HEK293 (cell line): ENCODE data around the gene COL9A3.
"Not testable (repeated sequence)": the region's sequence is repeated elsewhere in the genome, so short reads cannot be mapped to it uniquely, and the experiment has no call there.

Source experiments
- CTCF ChIA-PET: fragments of 350-600 bp; formaldehyde crosslinking; extraction: SDS; loops from one replicate; lab custom pipeline; 2021; ENCODE audit warnings: antibody characterized with exemption; lab: Yijun Ruan, JAX
- POLR2A ChIA-PET: fragments of 300-600 bp; formaldehyde crosslinking; extraction: SDS; loops from one replicate; lab custom pipeline; 2020; ENCODE audit warnings: antibody characterized with exemption, inconsistent platforms; lab: Yijun Ruan, JAX
- H3K27ac ChIP-seq: fragments of 200-500 bp; sonication (Bioruptor generic); 2 replicates; pipeline ENCODE4 v1.5.1; 2014; ENCODE audit warnings: low read depth, low read length, control low read depth, inconsistent platforms; ENCODE audit errors: extremely low read depth
- H3K36me3 ChIP-seq, 2 experiments: fragments of 200-500 bp in 1 of 2; sonication (Bioruptor generic) in 1 of 2; 1 replicate in 1 of 2; 2 replicates in 1 of 2; pipeline ENCODE4 v1.5.1; 2014 to 2017; ENCODE audit warnings: inconsistent platforms in 2 of 2, low read length in 2 of 2; ENCODE audit not compliant: control insufficient read depth in 2 of 2, insufficient read depth in 1 of 2
- H3K4me1 ChIP-seq: fragments of 200-500 bp; sonication (Bioruptor generic); 2 replicates; pipeline ENCODE4 v1.5.1; 2014; ENCODE audit warnings: mild to moderate bottlenecking, low read length, inconsistent platforms; ENCODE audit not compliant: control insufficient read depth, insufficient read depth
- H3K4me3 ChIP-seq: 2 replicates; pipeline ENCODE4 v1.5.1; 2011; ENCODE audit warnings: low read depth, mild to moderate bottlenecking, control low read depth, low read length, moderate library complexity
- H3K9me3 ChIP-seq: fragments of 200-500 bp; sonication (Bioruptor generic); 2 replicates; pipeline ENCODE4 v1.5.1; 2014; ENCODE audit warnings: low read depth, low read length, inconsistent platforms; ENCODE audit not compliant: control insufficient read depth, insufficient read depth
- ZBTB1 ChIP-seq: fragments of 450-650 bp; formaldehyde crosslinking; IDR thresholded peaks from 2 replicates; pipeline ENCODE4 v1.5.1; 2016; ENCODE audit warnings: missing biosample characterization, missing genetic modification characterization
- ZBTB6 ChIP-seq: fragments of 450-650 bp; formaldehyde crosslinking; IDR thresholded peaks from 2 replicates; pipeline ENCODE4 v1.5.1; 2017; ENCODE audit warnings: missing biosample characterization, missing genetic modification characterization
- ZNF121 ChIP-seq: fragments of 450-650 bp; formaldehyde crosslinking; IDR thresholded peaks from 2 replicates; pipeline ENCODE4 v1.5.1; 2016; ENCODE audit warnings: missing biosample characterization, missing genetic modification characterization
- ZNF132 ChIP-seq: fragments of 450-650 bp; formaldehyde crosslinking; IDR thresholded peaks from 2 replicates; pipeline ENCODE4 v1.5.1; 2017; ENCODE audit warnings: missing biosample characterization, missing genetic modification characterization, borderline replicate concordance
- ZNF211 ChIP-seq: fragments of 450-650 bp; formaldehyde crosslinking; IDR thresholded peaks from 2 replicates; pipeline ENCODE4 v1.5.1; 2016; ENCODE audit warnings: low read depth, missing biosample characterization, missing genetic modification characterization
- ZNF248 ChIP-seq: fragments of 450-650 bp; formaldehyde crosslinking; IDR thresholded peaks from 2 replicates; pipeline ENCODE4 v1.5.1; 2017; ENCODE audit warnings: missing biosample characterization, missing genetic modification characterization
- ZNF280D ChIP-seq: fragments of 450-650 bp; formaldehyde crosslinking; IDR thresholded peaks from 2 replicates; pipeline ENCODE4 v1.5.1; 2016; ENCODE audit warnings: missing biosample characterization, missing genetic modification characterization
- ZNF350 ChIP-seq: fragments of 450-650 bp; formaldehyde crosslinking; IDR thresholded peaks from 2 replicates; pipeline ENCODE4 v1.5.0; 2017; ENCODE audit warnings: missing biosample characterization, mild to moderate bottlenecking, missing genetic modification characterization
- ZNF426 ChIP-seq: fragments of 450-650 bp; formaldehyde crosslinking; IDR thresholded peaks from 2 replicates; pipeline ENCODE4 v1.5.1; 2017; ENCODE audit warnings: missing biosample characterization, missing genetic modification characterization, mild to moderate bottlenecking, inconsistent platforms, moderate library complexity
- ZNF473 ChIP-seq: fragments of 450-650 bp; formaldehyde crosslinking; IDR thresholded peaks from 2 replicates; pipeline ENCODE4 v1.5.1; 2017; ENCODE audit warnings: missing biosample characterization, missing genetic modification characterization
- ZNF600 ChIP-seq: fragments of 450-650 bp; formaldehyde crosslinking; IDR thresholded peaks from 2 replicates; pipeline ENCODE4 v1.5.1; 2016; ENCODE audit warnings: missing biosample characterization, missing genetic modification characterization
- ZNF670 ChIP-seq: fragments of 450-650 bp; formaldehyde crosslinking; IDR thresholded peaks from 2 replicates; pipeline ENCODE4 v1.5.1; 2016; ENCODE audit warnings: missing biosample characterization, missing genetic modification characterization, low read depth
- ZXDB ChIP-seq: fragments of 450-650 bp; formaldehyde crosslinking; IDR thresholded peaks from 2 replicates; pipeline ENCODE4 v1.5.1; 2016; ENCODE audit warnings: missing biosample characterization, missing genetic modification characterization

Gene COL9A3

GRCh38 chr20:62850333-62850974 lies 33.6 kb downstream of the COL9A3 start (continued):
- no peak for TF ChIP-seq ZNF248 (tag by site-specific recombination)
- TF ChIP-seq, all 188 proteins: peak for 1

GRCh38 chr20:62852196-62852595 lies 35.3 kb downstream of the COL9A3 start:
- Histone ChIP-seq H3K27ac (no peak overlapping the region), H3K9me3 (no peaks in the 10 kb centered on the region), H3K36me3 (peaks cover 9 to 75% of the 10 kb centered on the region in 2 experiments; a peak in 2 of 3 replicates), H3K4me3 (no peak overlapping the region), H3K4me1 (no peaks in the 10 kb centered on the region)
- TF ChIP-seq ZNF132 (tag by site-specific recombination): no peak
- no peak for TF ChIP-seq ZNF426 (tag by site-specific recombination)
- no peak for TF ChIP-seq ZNF473
- TF ChIP-seq ZNF670 (tag by site-specific recombination): no peak
- no peak for TF ChIP-seq ZNF211 (tag by site-specific recombination)
- ChIA-PET CTCF (no interaction called here), POLR2A (no interaction called here)

- ChIA-PET POLR2A (no interaction called here), CTCF (no interaction called here)
- no peaks in the 10 kb centered on the region for H3K4me1 ChIP-seq
- no peak overlapping the region for H3K27ac ChIP-seq
- H3K9me3 ChIP-seq: no peaks in the 10 kb centered on the region
- no peak for TF ChIP-seq ZXDB (tag by site-specific recombination)
- no peak for TF ChIP-seq ZBTB1 (tag by site-specific recombination)
- no peak for TF ChIP-seq ZNF350
- H3K36me3 ChIP-seq: peaks cover 9 to 79% of the 10 kb centered on the region in 2 experiments; a peak in 2 of 3 replicates
- no peak overlapping the region for H3K4me3 ChIP-seq
Observed at GRCh38 chr20:62852841-62853240, 36.0 kb downstream of the COL9A3 start.

DNA sequence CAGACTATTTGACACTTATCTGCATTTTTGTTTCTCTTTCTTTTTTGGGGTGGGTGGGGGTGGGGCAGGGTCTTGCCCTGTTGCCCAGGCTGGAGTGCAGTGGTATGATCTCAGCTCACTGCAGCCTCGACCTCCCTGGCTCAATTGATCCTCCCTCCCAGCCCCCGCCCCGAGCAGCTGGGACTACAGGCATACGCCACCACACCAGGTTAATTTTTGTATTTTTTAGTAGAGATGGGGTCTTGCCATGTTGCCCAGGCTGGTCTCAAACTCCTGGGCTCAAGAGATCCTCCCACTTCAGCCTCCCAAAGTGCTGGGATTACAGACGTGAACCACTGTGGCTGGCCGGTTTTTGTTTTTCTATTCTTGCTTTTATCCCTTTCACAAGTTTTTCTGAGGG lies 36.5 kb downstream of the COL9A3 start:
- POLR2A ChIA-PET, H3K4me1 ChIP-seq, CTCF ChIA-PET, H3K9me3 ChIP-seq, H3K27ac ChIP-seq, H3K4me3 ChIP-seq: not testable (repeated sequence)
- peak; percentile 91 for TF ChIP-seq ZNF121 (tag by site-specific recombination)
- peaks cover 9 to 80% of the 10 kb centered on the region in 2 experiments; a peak in 2 of 3 replicates for H3K36me3 ChIP-seq

DNA sequence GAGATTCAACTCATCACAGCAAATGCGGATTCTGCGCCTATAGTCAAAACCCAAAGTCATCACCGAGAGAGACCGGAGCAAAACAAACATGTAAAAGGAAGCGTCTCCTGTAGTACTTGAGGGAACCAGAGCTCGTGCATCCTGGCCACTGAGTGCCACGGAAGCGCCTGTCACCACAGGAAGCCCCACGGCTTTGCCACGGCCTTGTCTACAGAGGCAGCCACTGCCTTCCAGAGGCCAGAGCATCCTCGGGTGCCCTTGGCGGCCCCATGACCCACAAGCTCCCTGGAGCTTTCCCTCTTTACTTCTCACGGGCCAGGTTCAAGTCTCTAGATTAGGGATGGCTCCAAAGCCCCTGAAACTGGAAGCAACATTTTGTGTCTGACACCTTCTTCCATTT lies 37.3 kb downstream of the COL9A3 start:
- ChIA-PET CTCF (no interaction called here), POLR2A (interaction anchor here (0.5 to 1.0 kb wide), 2 partner anchors 33 to 47 kb away, joined by 4 read pairs; no protein-coding TSS in a partner anchor)
- no peaks in the 10 kb centered on the region for H3K4me1 ChIP-seq
- TF ChIP-seq ZBTB6 (peak; percentile 8; the same call in 1 of the 2 replicates), ZNF280D (tag by site-specific recombination) (no peak), ZNF600 (tag by site-specific recombination) (0 out of 2 replicates have a peak, but pooled peaks have one; percentile 16)
- no peak overlapping the region for H3K4me3 ChIP-seq
- peaks cover 9 to 88% of the 10 kb centered on the region in 2 experiments; a peak in 2 of 3 replicates for H3K36me3 ChIP-seq
- H3K27ac ChIP-seq: no peak overlapping the region
- H3K9me3 ChIP-seq: no peaks in the 10 kb centered on the region
